IPS DF 6.9 (cell line): ENCODE results near the gene RIN3.
A peak's percentile ranks its signal among the peaks of the same experiment; 100 is the strongest.

ENCODE experiments used
- DNase-seq: peaks from one replicate; pipeline ENCODE4 v3.0.0-alpha.2; 2013; ENCODE audit warnings: low read depth, low spot score
- H3K27ac ChIP-seq: one replicate; pipeline ENCODE4 v1.5.1; 2013; ENCODE audit warnings: low read length, control low read depth
- H3K27me3 ChIP-seq: 2 replicates; pipeline ENCODE4 v1.6.1; 2013; ENCODE audit warnings: mild to moderate bottlenecking, low read length; ENCODE audit not compliant: control insufficient read depth, insufficient read depth
- H3K36me3 ChIP-seq: 2 replicates; pipeline ENCODE4 v1.6.1; 2013; ENCODE audit warnings: low read length; ENCODE audit not compliant: control insufficient read depth, insufficient read depth
- H3K4me1 ChIP-seq: 2 replicates; pipeline ENCODE4 v1.6.1; 2013; ENCODE audit warnings: low read length; ENCODE audit not compliant: control insufficient read depth, insufficient read depth
- H3K4me3 ChIP-seq: 2 replicates; pipeline ENCODE4 v1.5.1; 2013; ENCODE audit warnings: mild to moderate bottlenecking, low read length
- H3K9me3 ChIP-seq: 2 replicates; pipeline ENCODE4 v1.6.1; 2013; ENCODE audit warnings: low read length, inconsistent platforms; ENCODE audit not compliant: control insufficient read depth, insufficient read depth
- WGBS: extraction: QIAGEN DNeasy Blood & Tissue Kit; methylation state at CpG from one replicate; pipeline ENCODE4 v1.1.7; 2013; ENCODE audit warnings: mixed read lengths, missing lambda C conversion rate; ENCODE audit not compliant: insufficient read length, insufficient coverage; 5-methylcytosine and 5-hydroxymethylcytosine counted together

The RIN3 gene

GRCh38 chr14:92613008-92613658 is 99.6 kb downstream of the RIN3 start:
- Histone ChIP-seq H3K4me3 (no peak overlapping the region), H3K36me3 (no peaks in the 10 kb centered on the region), H3K4me1 (no peaks in the 10 kb centered on the region), H3K9me3 (no peaks in the 10 kb centered on the region), H3K27me3 (no peaks in the 10 kb centered on the region), H3K27ac (no peak overlapping the region)
- no CpG with 5 or more reads among the region's 11 CpGs for WGBS
- peak; percentile 43 for DNase-seq

GRCh38 chr14:92613681-92614260 is 100.2 kb downstream of the RIN3 start:
- Histone ChIP-seq H3K27me3 (no peaks in the 10 kb centered on the region), H3K9me3 (no peaks in the 10 kb centered on the region), H3K36me3 (no peaks in the 10 kb centered on the region), H3K27ac (no peak overlapping the region), H3K4me1 (no peaks in the 10 kb centered on the region), H3K4me3 (no peak overlapping the region)
- no CpG with 5 or more reads among the region's 10 CpGs for WGBS
- no peak for DNase-seq

GRCh38 chr14:92615451-92615850 is 101.9 kb downstream of the RIN3 start:
- no peak for DNase-seq
- no peak overlapping the region for H3K27ac ChIP-seq
- WGBS, result no CpG with 5 or more reads among the region's 4 CpGs

GRCh38 chr14:92616178-92616577 is 102.6 kb downstream of the RIN3 start:
- Histone ChIP-seq H3K4me1 (no peaks in the 10 kb centered on the region), H3K9me3 (no peaks in the 10 kb centered on the region)
- DNase-seq, result no peak

More at GRCh38 chr14:92615451-92615850, 101.9 kb downstream of the RIN3 start:
- H3K4me1 ChIP-seq, result no peaks in the 10 kb centered on the region
- no peaks in the 10 kb centered on the region for H3K27me3 ChIP-seq
- H3K4me3 ChIP-seq, result no peak overlapping the region
- H3K36me3 ChIP-seq, result no peaks in the 10 kb centered on the region
- no peaks in the 10 kb centered on the region for H3K9me3 ChIP-seq

GRCh38 chr14:92617581-92617980 is 104.0 kb downstream of the RIN3 start:
- DNase-seq, result no peak
- no peaks in the 10 kb centered on the region for H3K4me1 ChIP-seq
- no peak overlapping the region for H3K27ac ChIP-seq
- H3K9me3 ChIP-seq, result 0 out of 2 replicates have a peak, but pooled peaks cover 1% of the 10 kb centered on the region
- no peaks in the 10 kb centered on the region for H3K27me3 ChIP-seq
- H3K36me3 ChIP-seq, result no peaks in the 10 kb centered on the region
- H3K4me3 ChIP-seq, result no peak overlapping the region

More at GRCh38 chr14:92616178-92616577, 102.6 kb downstream of the RIN3 start:
- Histone ChIP-seq H3K27me3 (no peaks in the 10 kb centered on the region), H3K27ac (no peak overlapping the region), H3K36me3 (no peaks in the 10 kb centered on the region), H3K4me3 (no peak overlapping the region)
- no CpG with 5 or more reads among the region's 5 CpGs for WGBS

- no peak overlapping the region for H3K4me3 ChIP-seq
Measured at GRCh38 chr14:92619671-92620456, 106.3 kb downstream of the RIN3 start.

GRCh38 chr14:92622311-92622710 is 108.7 kb downstream of the RIN3 start:
- Histone ChIP-seq H3K9me3 (0 out of 2 replicates have a peak, but pooled peaks cover 1% of the 10 kb centered on the region), H3K4me1 (no peaks in the 10 kb centered on the region), H3K27me3 (no peaks in the 10 kb centered on the region), H3K4me3 (no peak overlapping the region), H3K36me3 (no peaks in the 10 kb centered on the region), H3K27ac (no peak overlapping the region)
- no peak for DNase-seq
- no CpG with 5 or more reads among the region's 4 CpGs for WGBS

More at GRCh38 chr14:92619671-92620456, 106.3 kb downstream of the RIN3 start:
- Histone ChIP-seq H3K4me1 (no peaks in the 10 kb centered on the region), H3K27ac (no peak overlapping the region), H3K27me3 (no peaks in the 10 kb centered on the region), H3K36me3 (no peaks in the 10 kb centered on the region), H3K9me3 (0 out of 2 replicates have a peak, but pooled peaks cover 1% of the 10 kb centered on the region)
- DNase-seq, result no peak
- WGBS, result no CpG with 5 or more reads among the region's 11 CpGs

GRCh38 chr14:92624764-92625163 is 111.2 kb downstream of the RIN3 start:
- no CpG with 5 or more reads among the region's 10 CpGs for WGBS
- DNase-seq, result no peak
- no peaks in the 10 kb centered on the region for H3K36me3 ChIP-seq

GRCh38 chr14:92625213-92625612 is 111.6 kb downstream of the RIN3 start:
- no CpG with 5 or more reads among the region's 5 CpGs for WGBS
- Histone ChIP-seq H3K27me3 (no peaks in the 10 kb centered on the region), H3K27ac (no peak overlapping the region), H3K9me3 (peaks cover 6% of the 10 kb centered on the region; the same call in 1 of the 2 replicates), H3K4me1 (no peaks in the 10 kb centered on the region), H3K4me3 (no peak overlapping the region), H3K36me3 (no peaks in the 10 kb centered on the region)
- DNase-seq, result no peak

More at GRCh38 chr14:92624764-92625163, 111.2 kb downstream of the RIN3 start:
- Histone ChIP-seq H3K27ac (no peak overlapping the region), H3K4me3 (no peak overlapping the region), H3K9me3 (peaks cover 6% of the 10 kb centered on the region; the same call in 1 of the 2 replicates), H3K4me1 (no peaks in the 10 kb centered on the region), H3K27me3 (no peaks in the 10 kb centered on the region)

GRCh38 chr14:92626041-92626440 is 112.5 kb downstream of the RIN3 start:
- H3K9me3 ChIP-seq, result peaks cover 6% of the 10 kb centered on the region; the same call in 1 of the 2 replicates
- H3K36me3 ChIP-seq, result no peaks in the 10 kb centered on the region
- no peaks in the 10 kb centered on the region for H3K27me3 ChIP-seq
- no peak overlapping the region for H3K27ac ChIP-seq
- H3K4me3 ChIP-seq, result no peak overlapping the region
- no peaks in the 10 kb centered on the region for H3K4me1 ChIP-seq
- no peak for DNase-seq
- no CpG with 5 or more reads among the region's 3 CpGs for WGBS
